H1 (cell line): ENCODE results near the gene MARCHF10. TPM values are rescaled to one million over a fixed set of nuclear protein-coding genes. Genes with fewer than 3 reads are reported as not detected.

Experiments
- EP300 ChIP-seq, 2 experiments: IDR thresholded peaks; 1 replicate in 1 of 2; 2 replicates in 1 of 2; pipeline ENCODE4 v1.6.1; 2011 to 2012; ENCODE audit warnings: low read depth in 2 of 2, low read length in 2 of 2, mild to moderate bottlenecking in 2 of 2, borderline replicate concordance in 1 of 2, inconsistent platforms in 1 of 2, moderate library complexity in 1 of 2
- HDAC2 ChIP-seq, 2 experiments: fragments of 300-600 bp in 1 of 2; sonication (generic) in 1 of 2; IDR thresholded peaks; 2 replicates each; pipeline ENCODE4 v1.6.1; 2011 to 2012; ENCODE audit warnings: low read depth in 2 of 2, low read length in 2 of 2, mild to moderate bottlenecking in 2 of 2, moderate library complexity in 2 of 2, borderline replicate concordance in 1 of 2, inconsistent platforms in 1 of 2
- RXRA ChIP-seq: IDR thresholded peaks from 2 replicates; pipeline ENCODE4 v1.6.1; 2011; ENCODE audit warnings: low read depth, mild to moderate bottlenecking, low read length, moderate library complexity; ENCODE audit not compliant: insufficient read depth
- polyA plus RNA-seq, 7 experiments: library from polyadenylated mRNA; depleted of rRNA in 3 of 7; stranded (reverse) in 5 of 7; unstranded in 2 of 7; fragments of >200 nt in 5 of 7; fragments of 200-250 nt in 2 of 7; gene quantifications; 1 replicate in 5 of 7; 2 replicates in 1 of 7; 4 replicates in 1 of 7; pipeline versions ENCODE4 v1.2.1 to v1.2.3, GENCODE V29; 2011 to 2013; ENCODE audit warnings: missing spikeins in 2 of 7, mixed read lengths in 2 of 7
- total RNA-seq: library from RNA; stranded (reverse); fragmentation: NEBNext Ultra II Directional; extraction: Animal tissue kit (Norgen Biotek cat#: 25700); gene quantifications from 2 replicates; pipeline ENCODE4 v1.2.1, GENCODE V29; 2021

The MARCHF10 gene
- total and polyA plus RNA-seq, 2 of the 8 experiments (the other 6 are each of a cell fraction or from before 2014, with no cell fraction given): 0.48 to 0.73 TPM

DNA sequence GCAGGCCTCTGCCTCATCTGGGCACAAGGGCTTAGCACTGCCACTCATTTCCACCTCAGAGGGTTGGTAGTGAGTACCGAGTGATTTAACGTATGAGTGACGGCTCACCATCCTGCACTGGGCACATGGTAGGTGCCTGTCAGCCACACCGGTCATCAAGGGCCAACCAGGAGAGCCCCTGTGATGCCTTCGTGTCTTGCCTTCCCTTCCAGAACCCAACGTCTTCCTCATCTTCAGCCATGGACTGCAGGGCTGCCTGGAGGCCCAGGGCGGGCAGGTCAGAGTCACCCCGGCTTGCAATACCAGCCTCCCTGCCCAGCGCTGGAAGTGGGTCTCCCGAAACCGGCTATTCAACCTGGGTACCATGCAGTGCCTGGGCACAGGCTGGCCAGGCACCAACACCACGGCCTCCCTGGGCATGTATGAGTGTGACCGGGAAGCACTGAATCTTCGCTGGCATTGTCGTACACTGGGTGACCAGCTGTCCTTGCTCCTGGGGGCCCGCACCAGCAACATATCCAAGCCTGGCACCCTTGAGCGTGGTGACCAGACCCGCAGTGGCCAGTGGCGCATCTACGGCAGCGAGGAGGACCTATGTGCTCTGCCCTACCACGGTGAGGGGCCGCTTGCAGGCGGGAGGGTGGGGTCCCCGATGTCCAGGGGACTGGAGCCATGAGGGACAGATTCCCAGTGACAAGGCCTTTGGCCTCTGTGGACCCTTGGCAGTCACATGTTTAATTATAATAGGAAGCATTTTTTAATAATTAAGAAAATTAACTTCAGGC lies 143.6 kb downstream of the MARCHF10 start (continued):
- TF ChIP-seq EP300 (IDR thresholded peaks at IDR 0.05; ENCODE audit: borderline replicate concordance in 1 of 2, low read depth in 2 of 2, low read length in 2 of 2) (no peak), RXRA (no peak), HDAC2 (IDR thresholded peaks at IDR 0.05; ENCODE audit: borderline replicate concordance in 1 of 2, low read depth in 2 of 2, low read length in 2 of 2) (no peak)
